NCI-H524 treated with DMSO at 0.1 percent for 48 hours (cell line): ENCODE measurements around the gene SHROOM3.

Experiments
- DNase-seq: peaks from one replicate; lab custom pipeline; 2025; lab: John Stamatoyannopoulos, UW

Gene SHROOM3

DNA sequence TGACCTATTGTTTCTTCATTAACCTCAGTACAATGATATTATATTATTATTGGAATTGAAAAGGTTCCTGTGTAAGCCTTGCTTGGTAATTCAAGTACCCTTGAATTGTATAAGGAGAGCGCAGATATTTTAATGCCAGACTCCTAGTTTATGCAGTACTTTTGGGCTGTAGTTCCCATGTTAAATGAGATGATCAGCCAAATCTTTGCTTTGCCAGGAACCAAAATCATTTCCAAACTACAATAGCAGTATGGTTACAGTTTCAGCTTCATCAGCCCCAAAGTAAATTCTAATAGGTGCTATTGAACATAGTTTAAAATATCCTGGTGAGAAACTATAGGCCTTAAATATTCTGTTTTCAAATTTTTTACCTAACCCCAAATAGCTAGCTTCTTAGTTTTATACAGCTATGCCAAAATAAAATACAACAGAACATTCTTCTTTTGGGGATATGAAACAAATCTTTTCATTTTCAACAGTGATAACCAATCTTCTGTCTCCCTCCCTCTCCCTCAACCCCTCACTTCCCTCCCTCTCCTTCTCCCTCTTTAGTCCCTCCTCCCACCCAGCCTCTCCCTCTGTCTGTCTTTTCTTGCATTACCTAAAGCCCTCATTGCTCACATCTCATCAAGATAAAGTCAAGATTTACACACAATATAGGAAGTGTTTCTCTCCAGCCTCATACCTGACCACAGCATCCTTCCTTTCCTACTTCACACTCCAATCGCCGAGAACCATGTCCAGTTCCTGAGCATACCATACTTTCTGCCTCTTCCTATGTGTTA lies 190.1 kb downstream of the SHROOM3 start:
- no peak for DNase-seq

DNA sequence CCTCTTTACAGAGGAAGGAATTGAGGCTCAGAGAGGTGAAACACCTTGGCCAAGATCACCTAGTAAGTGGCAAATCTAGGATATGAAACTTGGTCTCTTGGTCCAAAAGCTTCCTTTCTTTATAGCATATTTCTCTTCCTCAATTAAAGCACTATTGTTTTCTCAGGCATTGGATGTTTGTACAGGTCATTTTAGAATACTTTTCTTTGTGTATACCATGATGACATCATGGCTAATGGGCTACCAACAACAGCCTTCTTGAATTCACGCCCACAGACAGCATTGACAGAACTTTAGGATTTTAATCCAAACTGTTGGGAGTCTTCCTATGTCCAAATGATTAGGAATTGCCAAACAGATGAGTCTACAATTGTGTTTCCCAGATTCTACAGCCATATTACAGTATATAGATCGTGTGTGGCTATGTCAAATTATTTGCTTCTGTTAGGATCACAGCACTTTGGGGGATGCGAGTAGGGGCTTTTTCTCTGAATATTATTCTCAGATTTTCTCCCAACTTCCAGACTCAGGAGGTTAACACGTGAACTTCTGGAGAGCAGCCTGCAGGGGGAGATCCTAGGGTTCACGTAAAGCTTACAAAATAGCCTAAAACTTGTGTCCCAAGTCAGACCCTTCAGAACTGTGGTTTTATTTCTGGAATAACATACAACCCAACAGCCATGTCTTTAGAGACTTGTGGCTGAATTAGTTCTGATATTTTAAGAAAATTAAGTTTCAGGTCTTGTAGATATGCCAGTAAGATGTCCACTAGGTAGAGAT lies 191.8 kb downstream of the SHROOM3 start:
- no peak for DNase-seq

DNA sequence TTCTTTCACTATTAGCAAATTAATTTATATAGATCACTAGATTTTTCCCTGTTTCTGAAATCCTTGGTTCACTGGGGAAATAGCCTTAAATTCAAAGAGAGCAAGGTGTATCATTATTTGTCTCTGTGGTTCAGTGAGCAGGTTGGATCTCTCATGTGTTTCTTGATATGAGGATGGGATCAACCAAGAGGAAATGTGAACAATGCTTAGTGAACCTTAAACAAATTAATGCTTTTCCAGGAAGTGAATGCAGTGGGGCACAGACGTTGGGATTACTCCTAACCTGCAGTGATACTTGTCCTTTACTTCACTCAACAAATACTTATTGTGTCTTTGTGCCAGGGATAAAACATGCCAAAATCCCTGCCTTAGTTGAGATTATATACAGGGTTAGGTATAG lies 193.2 kb downstream of the SHROOM3 start:
- DNase-seq = no peak

DNA sequence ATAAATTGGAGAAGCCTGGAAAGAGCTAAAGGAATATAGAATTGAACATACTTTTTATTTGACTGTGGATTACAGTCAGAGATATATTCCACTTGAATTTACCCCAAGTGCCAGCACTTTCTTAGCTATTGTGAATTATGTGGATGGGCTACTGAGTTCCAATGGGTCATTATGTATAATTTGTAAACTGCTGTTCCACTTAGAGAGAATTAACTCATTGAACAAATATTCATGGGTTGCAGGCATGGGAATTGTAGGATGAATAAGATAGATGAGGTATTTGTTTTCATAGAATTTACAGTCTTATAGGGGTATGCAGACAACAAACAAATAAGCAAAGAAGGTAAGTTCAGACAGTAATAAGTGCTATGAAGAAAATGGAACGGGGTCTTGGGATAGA lies 195.7 kb downstream of the SHROOM3 start:
- no peak for DNase-seq

DNA sequence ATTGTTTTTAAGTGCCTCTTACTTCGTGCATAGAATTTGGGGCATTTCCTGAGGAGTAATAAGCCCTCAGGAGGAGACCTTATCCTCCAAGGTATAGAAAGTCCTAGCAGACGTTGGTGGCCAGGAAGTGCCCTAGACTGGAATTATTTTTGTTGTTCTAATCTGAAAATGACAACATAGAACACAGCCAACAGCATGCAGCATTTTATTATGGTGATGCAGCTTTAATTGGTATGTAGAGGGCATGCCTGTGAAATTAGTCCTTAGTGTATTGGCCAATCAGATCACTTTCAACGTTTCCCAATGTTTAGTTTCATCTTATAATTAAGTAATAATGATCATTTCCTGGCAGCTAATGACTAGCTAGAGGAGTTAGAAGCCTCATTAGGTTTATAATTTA lies 199.2 kb downstream of the SHROOM3 start:
- DNase-seq = no peak

DNA sequence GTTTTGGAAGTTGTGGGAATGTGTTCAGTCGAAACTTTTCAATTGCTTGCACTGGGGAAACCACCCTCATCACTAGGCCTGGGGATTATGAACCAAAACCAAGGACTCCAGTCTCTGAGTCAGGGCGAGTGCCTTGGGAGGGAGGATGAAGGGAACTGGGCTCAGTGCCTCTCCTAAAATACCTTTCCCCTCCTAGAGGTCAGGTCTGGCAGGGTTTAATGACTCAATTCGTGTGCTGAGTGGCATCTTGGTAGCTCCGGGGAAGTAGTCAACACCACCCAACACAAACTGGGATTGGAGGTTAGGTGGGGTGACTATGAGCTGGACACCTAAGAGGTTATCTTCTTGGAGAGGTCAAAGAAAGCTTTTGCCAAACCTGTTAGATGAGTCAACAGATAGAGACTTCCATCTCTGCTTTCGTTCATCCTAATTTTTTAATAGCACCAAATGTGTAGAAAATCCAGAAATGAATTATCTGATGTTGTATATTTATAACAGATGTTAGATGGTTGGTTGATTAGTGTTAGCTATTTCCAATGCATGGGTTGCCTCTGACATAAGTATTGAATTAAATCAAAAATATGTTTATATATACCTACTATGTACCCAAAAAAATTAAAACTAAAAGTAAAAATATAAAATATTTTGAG lies 202.8 kb downstream of the SHROOM3 start:
- no peak for DNase-seq

DNA sequence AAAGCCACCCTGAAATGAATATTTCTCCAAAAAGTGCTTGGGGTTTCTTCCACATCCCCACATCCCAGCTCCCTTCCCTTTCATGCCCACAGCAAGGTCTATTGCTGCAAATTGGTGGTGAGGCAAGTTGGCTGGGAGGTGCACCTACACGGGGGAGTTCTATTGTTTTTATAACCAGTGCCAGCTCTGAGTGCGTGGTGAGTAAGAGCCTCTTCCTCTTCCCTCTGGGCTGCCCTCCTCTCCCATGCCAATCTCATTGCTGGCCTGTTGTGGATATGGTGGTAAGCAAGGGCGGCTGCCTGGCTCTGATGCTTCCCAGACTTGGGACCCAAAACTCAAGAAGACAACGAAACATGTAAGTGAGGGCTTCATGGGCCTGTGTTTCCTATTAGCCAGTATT lies 204.3 kb downstream of the SHROOM3 start:
- no peak for DNase-seq

DNA sequence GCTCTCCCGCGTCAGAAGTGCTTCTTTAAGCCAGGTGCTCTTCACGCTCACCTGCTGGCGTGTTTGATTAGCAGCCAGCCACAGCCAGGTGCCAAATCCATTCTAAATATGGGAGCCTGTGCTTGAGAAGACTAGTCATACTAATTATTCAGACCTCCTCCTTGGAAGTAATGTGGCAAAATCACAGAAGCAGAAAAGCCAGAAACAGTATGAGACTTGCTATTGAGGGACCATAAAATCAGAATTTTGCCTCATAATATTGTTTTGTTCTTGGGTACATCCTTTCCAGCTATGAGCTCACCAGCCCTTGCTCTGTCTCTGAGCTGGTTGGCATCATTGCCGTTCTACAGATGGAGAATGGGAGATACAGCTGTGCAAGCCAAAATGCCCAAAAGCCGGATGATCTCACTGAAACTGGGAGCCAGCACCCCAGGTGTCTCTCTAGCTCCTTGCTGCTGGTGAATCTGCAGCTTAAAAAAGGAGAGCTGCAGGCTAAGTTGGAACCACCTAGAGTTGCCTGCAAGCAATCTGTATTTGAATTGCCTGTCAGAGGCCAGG lies 205.4 kb downstream of the SHROOM3 start:
- DNase-seq = no peak

DNA sequence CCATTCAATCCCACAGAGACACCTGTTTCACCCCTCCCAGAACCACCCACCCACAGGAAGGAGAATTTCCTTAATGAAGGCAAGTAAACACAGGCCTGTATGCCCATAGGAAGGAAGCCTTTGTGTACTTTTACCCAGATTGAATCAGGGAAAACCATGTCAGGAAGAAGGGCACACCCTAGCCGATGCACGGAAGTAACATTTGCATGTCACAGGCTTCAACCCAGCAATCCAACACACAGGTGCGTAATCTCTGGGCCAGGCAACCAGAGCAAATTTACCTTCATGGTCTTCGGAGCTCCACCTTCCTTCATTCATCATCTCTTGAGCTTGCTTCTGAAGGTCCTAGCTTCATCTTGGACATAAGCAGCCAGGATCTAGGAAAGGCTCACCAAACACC lies 206.3 kb downstream of the SHROOM3 start:
- DNase-seq = no peak

DNA sequence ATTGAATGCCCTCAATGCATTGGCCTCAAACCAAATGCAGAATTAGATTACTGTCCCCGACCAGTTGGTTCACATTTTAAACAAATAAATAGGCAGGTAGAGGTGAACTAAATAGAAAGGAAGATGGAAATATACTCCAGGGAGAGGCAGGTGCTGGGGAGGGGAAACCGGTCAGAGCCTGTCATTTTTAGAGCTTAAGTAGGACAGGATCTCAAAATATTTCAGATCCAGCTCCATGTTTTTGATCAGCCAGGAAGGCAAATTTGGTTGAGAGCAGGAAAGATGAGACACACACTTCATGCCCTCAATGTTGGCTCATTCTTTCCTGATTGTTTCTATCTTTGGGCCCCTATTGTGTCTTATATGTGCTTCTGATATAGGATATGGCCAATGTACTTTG lies 206.7 kb downstream of the SHROOM3 start:
- no peak for DNase-seq

DNA sequence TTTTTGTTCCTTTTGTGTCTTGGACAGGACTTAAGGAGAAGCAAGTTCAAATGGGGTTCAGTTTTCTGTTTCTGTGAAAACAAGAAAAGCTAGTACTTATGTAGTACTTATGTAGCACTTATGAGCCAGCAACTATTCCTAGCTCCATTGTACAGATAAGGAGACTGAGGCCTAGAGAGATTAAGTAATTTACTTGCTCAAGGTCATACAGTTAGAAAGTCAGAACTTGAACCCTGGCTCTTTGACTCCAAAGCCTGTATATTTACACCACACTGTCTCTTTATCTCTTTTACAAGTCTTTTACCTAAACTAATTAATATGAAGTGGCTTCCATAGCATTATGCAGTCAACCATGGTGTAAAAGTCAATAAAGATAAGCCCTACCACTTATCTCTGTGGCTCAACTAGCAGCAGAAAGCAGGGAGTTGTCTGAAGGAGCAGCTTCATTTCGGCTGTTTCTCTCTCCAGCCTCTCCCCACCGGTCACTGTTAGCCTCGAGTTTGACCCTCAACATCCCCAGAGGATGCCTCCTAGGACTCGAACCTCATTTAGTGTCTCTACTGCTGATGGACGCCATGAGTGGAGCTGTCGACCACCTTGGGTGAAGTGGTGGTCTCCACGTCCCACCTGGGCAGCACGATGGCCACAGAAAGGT lies 209.9 kb downstream of the SHROOM3 start:
- no peak for DNase-seq

DNA sequence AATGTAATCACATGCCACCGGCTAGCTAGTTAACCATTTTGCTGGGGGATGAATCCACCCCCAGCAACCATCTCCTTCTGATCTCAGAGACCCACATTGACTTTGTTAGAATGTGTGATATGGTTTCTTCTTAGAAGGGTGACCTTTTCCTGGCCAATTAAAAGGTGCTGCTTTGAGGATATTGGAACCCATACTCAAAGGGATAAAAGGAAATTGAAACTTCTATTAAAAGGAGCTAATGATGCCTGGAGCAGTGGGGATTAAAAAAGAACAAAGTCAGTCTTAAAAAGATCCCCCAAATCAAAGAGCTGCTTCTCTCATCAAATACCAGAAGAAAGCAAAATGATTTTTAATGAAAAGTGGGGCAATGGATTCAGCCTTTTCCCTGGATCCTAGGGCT lies 214.1 kb downstream of the SHROOM3 start:
- DNase-seq = no peak

DNA sequence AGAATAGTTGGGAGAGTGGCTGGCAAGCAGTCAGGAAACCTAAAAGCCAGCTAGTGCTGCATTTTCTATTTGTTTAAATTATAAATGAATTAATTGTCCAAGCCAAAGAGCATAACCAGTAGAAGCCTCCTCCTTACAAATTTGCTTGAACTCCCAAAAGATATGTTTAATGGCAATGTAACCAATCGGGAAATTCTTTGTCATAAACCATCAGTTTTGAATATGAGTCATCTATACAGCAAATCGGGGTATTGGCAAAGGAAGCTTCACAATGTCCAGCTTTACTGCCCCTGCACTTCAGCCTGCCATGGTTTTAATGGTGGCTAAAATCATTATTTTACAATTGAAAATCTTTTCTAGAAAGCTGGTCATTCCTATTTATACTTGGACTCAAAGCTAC lies 216.6 kb downstream of the SHROOM3 start:
- no peak for DNase-seq

DNA sequence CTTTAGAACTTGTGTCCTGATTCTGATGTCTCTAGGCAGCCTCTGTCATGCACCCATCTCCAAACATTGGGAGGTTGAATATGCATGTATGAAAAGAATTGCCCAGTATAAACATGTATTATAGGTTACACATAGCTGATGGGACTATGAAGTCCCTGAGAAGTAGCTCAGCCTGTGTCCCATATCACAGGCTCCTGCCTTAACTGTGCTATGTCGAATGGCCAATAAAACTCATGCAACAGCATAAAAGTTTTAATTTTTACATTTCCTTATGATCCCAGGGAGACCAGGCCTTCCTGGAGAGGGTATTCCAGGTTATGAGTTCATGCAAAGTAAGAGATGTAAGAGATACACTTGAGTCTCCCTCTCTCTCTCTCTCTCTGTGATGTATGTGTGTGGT lies 217.4 kb downstream of the SHROOM3 start:
- no peak for DNase-seq

DNA sequence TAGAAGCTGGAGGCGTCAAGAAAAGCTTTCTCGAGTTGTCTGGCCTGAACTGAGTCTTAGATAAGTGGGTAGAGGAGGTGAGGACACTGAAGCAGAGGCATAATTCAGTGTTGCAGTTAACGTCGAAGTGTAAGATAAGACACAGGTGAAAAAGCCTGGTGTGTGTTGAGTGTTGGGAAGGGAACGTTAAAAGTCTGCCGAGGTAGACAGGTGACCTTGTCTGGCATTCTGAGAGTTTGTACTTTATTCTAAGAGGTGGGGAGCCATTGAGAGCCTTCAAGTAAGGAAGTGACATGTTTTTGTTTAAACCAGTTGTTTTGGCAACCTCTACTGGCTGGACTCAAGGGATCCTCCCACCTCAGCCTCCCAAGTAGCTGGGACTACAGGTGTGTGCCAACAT lies 219.1 kb downstream of the SHROOM3 start:
- no peak for DNase-seq

DNA sequence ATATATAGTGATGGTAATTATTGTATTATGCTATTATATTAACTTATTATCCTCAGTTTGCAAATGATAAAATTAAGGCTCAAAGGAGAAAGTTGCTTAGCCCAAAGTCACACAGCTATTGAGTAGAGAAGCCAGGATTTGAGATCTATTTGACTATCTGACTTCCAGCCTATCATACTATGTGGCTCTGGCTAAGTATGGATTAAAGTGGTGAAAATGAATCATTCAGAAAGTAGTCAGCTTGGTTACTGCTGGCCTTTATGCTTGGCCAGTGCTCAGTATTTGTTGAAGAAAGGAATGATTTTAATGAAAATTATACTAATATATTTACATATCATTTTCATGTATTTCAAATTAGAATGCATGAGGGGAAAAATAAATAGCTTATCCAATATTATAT lies 219.8 kb downstream of the SHROOM3 start:
- no peak for DNase-seq

DNA sequence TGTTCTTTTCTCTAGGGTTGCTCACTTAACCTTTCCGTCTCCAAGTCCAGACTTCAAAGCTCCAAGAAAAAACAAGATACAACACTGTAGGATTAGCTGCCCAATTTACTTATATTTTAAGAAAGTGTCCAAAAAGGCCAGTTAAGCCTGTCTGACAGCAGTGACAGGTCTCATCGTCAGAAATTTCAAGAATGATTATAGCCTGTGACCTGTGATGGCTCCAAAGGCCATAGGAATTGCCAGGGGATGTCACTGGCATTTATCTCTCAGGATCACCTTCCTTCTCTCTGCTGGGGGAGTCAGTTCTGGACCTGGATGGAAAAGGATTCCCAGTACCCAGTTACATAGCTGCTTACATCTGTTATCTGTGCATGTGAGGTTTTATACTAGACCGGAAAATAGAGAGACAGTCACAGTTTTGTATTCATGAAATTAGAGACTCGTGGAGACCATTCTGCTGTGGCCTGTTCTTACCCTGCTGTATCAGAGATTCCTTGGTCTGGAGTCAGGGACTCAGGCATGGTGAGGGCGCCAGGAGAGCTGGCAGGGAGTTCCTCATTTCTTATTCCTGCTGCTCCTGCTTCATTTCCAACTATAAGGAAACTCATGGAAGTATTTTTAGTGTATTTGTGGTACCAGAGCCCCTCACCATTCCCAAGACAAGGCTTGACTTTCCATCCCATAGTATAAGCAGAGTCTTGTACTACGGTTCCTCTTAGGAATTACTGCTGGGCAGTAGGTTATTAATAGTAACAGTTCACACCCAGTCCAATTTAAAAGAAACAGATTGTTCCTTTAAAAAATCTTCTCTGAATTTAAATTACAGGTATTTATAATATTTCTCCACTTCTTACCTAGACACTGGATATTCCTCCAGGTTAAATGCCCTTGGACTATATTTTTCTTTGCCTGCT lies 220.8 kb downstream of the SHROOM3 start:
- no peak for DNase-seq

DNA sequence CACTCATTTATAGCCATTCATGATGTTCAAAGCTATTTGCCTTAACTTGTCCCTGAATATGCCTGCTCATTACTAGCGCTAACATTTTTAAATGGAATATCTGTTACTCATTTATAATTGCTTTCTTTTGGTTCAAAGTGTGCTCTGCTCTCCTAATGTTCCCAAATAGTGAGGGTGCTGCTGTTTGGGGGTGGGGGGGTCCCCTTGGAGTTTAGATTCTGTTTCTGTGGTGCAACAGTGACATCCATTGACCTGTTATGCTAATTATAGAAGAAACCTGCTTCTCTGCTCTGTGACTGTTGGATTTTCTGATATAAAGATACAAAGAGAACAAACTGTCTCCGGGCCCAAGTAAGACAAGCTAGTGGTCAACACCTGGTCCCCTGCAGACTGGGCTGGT lies 222.4 kb downstream of the SHROOM3 start:
- no peak for DNase-seq

DNA sequence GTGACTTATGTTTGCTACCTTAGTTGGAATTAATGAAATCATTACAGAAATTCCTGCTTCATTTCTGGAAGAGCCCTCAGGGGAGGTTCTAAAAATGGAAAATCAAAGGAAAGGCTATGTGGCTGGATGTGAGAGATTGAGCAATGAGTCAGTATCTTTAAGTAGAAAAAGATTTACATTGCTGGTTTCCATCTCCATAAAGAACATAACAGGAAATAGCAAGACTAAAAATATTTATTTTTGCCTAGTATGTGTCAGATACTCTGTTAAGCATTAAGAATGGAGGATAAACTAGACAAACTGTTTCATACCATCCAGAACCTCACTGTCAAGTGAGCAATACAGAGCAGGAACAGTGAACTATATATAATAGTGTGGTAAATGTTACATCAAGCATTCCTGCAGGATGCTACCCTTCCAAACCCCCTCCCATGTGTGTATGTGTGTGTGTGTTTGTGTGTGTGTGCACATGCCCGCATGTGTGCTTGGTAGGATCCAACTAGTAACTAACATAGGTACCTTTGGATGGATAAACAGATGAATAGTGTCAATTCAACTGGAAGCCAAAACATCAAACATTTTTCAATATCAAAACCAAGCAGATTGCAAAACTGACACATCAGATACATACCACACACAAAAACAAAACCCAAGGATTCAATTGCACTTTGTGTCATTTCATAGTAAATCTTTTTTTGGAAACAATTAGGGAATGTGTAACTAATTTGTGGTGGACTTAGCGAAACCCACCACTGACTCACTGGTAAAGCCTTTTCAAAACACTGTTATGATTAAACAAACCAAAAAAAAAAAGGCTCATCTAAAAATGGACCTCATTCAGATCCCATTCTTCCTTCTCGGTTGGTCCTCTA lies 223.4 kb downstream of the SHROOM3 start:
- no peak for DNase-seq

DNA sequence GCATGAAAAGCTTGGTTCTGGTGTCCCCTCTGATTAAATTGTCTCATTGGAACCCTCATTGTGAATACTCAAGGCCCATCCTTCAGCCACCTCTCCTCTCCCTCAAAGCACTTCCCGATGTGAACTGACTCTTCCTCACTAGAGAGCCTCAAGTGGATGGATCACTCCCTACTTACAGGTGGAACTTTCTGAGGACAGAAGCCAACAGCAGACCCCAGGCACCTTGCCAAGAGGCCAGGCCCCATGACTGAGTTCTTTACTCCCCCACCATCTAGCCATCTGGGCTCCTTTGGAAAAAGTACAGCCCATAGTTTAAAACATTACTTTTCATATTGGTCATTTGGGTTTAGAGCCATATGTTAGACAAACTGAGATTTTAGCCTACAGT lies 224.1 kb downstream of the SHROOM3 start:
- peak; percentile 12 for DNase-seq
